HG03025 (cell line): Measurements from ENCODE around the gene SNCB.

Experiments
- ATAC-seq: cut with Tn5 transposase; IDR thresholded peaks from one replicate; pipeline ENCODE4 v1.9.1; 2021; ENCODE audit warnings: mild to moderate bottlenecking, moderate library complexity; ENCODE audit not compliant: unreplicated experiment, low FRiP score

Gene SNCB

DNA sequence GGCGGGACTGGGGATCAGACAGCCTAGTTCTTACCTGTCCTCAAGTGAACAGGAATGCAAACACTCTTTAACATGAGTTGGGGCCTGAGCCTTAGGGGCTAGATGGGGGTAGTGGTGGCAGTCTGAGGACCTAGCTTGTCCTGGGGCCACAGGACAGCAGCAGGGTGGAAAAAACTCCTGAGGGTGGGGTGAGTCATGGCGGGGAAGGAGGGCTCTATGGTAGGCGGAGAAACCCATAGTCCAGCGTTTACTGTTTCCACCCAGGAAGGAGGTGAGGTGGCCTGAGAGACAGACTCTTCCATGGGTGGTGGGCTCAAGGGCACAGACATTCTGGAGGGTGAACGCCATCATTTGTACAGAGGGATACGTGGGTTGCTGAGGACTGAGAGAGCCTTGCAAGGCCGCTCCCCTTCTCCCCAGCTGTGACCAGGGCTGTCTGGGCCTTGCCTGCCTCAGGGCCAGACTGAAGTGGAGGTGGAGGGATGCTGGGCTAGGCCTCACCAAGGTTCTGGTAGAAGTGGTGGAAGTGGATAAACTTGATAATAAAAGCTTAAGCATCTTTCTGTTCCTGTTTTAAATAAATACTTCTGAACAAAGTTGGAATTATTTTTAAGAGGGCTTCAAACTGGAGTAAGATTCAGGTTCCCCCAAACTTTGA is 15.8 kb upstream of the SNCB start:
- no peak for ATAC-seq

DNA sequence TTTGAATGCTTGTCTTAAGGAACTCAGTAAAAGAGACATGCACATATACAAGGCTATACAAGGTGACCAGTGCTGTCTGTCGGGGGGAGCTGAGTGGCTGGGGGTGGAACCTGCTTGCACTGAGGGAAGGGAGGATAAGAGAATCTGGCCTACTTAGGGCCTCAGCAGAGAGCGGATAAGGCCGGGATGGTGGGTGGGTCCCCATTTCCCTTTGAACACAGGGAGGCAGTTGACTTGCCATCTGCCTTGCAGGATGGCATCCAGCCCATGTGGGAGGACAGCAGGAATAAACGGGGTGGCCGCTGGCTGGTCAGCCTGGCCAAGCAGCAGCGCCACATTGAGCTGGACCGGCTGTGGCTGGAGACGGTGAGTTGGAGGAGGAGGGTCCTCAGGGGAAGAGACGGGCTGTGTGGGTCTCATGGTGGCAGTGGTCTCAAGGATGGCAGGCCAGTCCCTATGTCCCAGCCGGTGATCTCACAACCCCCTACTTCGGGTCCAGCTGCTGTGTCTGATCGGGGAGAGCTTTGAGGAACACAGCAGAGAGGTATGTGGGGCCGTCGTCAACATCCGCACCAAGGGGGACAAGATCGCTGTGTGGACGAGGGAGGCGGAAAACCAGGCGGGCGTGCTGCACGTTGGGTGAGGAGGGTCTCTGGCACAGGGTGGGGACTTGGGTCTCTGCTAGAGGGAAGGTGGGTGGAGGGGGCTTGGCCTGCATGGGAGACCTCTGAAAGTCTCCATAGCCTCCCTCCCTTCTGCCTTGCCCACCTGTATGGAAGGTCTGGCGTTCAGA is 14.7 kb upstream of the SNCB start:
- ATAC-seq, result no peak

- no peak for ATAC-seq
These were observed 14.0 kb upstream of the SNCB start for GRCh38 chr5:176644294-176644693.

GRCh38 chr5:176643491-176644219 is 13.3 kb upstream of the SNCB start:
- ATAC-seq, result no peak

DNA sequence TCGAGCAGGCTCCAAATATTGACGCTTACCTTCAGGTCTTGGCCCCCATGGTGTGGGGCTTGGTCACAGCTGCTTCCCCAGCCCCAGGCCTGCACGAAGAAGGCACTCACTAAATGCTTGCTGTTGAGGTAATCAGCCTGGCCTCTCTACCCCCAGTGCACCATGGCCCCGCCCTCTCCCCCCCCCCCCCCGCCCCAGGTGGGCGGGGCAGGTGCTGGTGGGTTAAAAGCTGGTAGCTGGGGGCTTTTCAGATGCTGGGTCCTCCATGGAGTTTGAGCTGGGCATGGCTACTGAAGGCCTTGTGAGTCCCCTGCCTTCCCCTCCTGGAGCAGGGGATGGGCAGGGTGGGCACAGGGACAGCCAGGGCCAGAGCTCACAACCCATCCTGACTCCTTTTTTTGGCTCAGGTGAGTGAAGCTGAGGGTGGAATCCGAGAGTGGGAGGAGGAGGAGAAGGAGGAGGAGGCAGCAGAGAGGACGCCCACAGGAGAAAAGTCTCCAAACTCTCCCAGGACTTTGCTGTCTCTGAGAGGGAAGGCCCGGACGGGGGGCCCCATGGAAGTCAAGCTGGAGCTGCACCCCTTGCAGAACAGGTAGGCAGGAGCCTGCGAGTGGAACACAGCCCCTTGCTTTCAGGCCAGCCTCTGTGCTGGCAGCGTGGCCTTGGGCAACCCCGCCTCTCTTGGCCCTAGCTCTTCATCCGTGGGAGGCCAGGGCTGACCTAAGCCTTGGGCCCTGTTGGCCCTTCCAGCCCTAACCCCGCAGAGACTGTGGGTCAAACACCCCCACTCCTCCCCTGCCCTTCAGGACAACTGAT is 12.5 kb upstream of the SNCB start:
- no peak for ATAC-seq

GRCh38 chr5:176640616-176641015 is 10.3 kb upstream of the SNCB start:
- ATAC-seq, result no peak

- no peak for ATAC-seq
These were observed 9.6 kb upstream of the SNCB start for GRCh38 chr5:176639981-176640380.

DNA sequence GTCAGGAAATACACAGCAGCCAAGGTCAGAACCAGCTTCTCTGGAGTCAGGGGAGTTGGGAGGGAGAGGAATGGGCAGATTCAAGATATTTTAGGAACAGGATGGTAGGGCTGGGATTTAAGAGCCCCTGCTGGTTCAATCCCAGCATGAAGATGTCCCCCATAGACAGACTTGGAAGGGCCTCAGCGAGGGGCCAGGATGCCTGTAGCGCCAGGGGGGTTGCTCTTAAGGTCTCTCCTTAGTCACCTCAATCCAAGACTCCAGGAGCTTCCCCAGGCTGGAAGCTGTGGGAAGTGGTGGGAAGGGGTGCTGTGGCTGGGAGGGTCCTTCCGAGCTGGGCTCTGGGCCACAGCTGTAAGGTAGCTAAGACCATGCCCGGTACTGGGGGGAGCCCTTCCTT is 8.9 kb upstream of the SNCB start:
- no peak for ATAC-seq

GRCh38 chr5:176638437-176638836 is 8.1 kb upstream of the SNCB start:
- no peak for ATAC-seq

DNA sequence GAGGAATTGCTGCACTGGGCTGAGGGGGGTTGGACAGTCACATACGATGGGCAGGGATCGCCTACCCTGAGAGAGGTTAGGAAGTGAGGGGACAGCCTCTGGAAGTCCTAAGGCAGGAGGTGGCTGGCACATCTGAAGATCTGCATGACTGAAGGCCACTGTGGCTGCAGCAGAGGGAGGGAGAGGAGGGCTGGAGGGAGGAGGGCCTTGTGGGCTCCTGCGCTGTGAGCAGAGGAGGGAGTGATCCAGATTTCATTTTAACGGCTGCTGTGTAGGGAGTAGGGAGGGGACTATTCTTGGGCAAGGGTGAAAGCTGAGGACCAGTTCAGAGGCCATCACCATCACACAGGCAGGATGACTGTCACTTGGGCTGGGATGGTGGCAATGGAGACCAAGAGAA is 7.2 kb upstream of the SNCB start:
- ATAC-seq, result no peak

DNA sequence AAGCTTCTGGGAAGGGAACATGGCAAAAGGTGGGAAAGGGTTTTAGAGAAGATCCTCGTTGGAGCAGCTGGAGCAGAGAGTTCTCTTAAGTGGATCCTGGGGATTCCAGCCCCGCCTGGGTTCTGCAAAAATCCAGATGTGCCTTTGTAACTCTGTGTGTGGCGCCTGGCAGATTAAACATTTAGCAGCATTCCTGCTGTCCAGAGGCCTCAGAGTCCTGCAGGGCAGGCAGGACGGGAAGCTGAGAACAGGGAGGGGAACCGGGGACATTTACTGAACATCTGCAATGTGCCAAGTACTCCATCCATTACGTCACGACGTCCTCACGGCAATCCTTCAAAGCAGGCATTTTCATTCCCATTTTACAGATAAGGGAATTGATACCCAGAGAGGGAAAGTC is 6.1 kb upstream of the SNCB start:
- no peak for ATAC-seq

DNA sequence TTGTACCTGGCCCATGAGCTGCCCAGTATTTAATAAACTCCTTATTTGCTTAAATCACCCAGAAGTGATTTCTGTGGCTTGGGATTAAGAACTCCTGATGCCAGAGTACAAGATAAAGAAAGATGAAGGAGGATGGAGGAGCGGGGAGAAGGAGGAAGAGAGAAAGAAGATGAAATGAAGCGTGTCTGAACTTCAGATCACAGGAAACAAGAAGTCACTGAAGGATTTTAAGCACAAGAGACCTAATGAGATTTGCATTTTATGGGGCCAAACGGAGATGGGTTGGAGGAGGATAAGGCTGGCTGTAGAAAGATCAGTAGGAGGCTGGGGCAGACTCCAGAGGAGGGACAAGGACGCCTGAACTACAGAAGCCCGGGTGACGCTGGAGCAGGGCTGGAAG is 3.3 kb upstream of the SNCB start:
- ATAC-seq, result no peak

GRCh38 chr5:176632745-176633144 is 2.4 kb upstream of the SNCB start:
- ATAC-seq, result no peak

DNA sequence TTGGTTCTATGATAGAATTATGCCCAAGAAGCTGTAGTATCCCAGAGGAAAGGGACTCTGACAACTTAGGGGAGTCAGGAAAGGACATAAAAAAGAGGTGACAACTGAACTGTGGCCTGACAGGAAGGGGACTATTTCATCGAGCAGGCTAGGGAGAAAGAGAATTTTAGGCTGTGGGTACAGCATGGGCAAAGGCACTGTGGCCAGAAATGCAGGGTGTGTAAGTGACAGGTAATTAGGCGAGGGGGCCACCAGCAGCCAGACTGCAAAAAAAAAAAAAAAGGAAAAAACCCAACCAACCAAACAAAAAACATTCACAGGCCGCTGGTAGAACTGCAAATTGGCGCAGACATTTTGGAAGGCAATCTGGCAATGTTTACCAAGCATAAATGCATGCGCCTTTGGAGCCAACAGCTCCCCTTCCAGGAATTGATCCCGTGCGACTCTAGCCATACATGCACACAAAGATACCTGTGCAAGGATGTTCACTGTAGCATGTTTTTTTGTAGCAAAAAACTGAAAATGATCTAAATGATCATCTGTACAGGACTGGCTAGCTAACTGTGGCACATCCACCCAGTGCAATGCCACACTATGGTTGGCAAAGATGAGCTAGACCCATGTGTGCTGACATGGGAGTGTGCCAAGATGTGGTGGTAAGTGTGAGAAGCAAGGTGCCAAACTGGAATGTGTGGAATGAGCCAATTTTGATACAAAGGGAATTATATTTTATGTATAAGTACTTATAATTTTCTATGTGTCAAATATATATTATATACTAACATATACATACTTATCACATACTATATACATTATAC is 1.3 kb upstream of the SNCB start:
- ATAC-seq, result no peak

- ATAC-seq, result no peak
These were observed 418 bp upstream of the SNCB start for GRCh38 chr5:176630681-176631222.

DNA sequence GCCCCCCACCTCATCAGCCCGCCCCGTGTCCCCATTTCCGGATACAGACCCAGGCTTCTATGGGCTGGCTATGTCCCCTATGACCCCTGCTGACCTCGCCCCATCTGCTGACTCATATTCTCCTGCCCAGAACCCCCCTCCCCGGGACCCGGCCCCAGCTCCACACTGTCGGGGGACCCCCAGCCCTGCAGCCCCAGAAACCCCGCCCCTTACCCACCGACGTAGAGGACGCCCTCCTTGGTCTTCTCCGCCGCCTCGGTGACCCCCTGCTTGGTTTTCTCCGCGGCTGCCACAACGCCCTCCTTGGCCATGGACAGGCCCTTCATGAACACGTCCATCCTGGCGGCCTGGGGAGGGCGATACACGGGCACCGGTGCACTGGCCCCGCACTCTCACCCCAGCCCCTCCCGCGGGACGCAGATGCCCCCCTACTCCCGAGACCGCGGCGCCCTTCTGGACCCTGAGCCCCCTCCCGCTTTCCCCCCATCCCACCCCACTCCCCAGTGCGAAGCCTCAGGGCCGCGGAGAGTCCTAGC is 949 bp downstream of the SNCB start:
- no peak for ATAC-seq

DNA sequence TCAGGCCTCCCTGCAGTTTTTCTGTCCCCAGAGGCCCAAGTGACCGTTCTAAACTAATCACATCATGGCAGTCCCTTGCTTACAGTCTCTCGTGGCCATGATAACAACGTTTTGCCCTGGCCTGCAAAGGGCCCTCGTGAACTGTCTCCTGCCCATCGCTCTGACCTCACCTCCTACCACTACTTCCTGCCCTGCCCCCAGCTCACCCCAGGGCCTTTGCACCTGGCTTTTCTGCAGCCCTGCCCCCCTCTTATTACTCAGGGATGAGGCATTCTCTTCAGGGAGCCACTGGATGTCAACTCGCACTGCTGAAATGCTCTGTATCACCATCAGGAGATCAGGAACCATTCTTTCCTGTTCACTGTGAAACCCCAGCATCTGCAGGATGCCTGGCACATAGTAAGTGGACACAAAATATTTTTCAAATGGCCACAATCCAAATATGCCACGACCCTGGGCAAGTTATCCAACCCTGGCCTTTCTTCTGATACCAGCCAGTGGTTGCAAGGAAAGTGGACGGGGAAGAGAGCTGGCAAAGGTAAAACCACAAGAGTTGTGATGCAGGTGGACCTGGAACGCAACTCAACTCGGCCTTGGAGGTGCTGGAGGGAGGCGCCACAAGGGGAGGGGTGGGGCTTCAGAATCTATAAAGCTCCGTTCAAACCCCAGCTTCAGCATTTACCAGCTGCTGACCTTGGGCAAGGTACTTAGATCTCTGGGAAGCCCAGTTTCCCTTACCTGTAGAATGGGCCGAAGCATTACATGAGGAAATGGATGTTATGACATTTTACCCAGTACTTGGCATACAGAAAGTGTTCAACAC is 1.7 kb downstream of the SNCB start:
- ATAC-seq, result no peak

DNA sequence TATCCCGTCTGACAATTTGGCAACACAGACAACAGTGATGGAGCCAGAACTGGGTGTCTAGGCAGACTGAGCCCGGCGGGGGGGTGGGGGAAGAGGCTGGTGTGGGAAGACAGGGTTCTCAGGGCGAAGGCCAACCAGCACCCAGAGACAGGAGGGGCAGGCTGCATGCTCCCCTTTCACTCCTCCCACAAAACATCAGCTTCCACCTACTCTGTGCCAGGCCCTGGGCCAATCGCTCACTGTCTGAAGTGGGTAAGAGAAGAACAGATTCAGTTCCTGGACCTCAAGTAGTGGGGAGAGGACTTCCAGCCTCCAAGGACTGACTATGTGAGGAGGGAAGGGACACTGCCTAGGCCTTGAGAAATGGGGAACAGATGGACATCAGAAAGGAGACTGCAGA is 2.8 kb downstream of the SNCB start:
- no peak for ATAC-seq

GRCh38 chr5:176626876-176627236 is 3.5 kb downstream of the SNCB start:
- ATAC-seq, result no peak
